ENCODE measurements around the gene SCAMP2. TPM values are rescaled to one million over a fixed set of nuclear protein-coding genes. Genes with fewer than 3 reads are reported as not detected.

The SCAMP2 gene
- total RNA-seq, 1 experiment from 2014 or later: 55.8 TPM

DNA sequence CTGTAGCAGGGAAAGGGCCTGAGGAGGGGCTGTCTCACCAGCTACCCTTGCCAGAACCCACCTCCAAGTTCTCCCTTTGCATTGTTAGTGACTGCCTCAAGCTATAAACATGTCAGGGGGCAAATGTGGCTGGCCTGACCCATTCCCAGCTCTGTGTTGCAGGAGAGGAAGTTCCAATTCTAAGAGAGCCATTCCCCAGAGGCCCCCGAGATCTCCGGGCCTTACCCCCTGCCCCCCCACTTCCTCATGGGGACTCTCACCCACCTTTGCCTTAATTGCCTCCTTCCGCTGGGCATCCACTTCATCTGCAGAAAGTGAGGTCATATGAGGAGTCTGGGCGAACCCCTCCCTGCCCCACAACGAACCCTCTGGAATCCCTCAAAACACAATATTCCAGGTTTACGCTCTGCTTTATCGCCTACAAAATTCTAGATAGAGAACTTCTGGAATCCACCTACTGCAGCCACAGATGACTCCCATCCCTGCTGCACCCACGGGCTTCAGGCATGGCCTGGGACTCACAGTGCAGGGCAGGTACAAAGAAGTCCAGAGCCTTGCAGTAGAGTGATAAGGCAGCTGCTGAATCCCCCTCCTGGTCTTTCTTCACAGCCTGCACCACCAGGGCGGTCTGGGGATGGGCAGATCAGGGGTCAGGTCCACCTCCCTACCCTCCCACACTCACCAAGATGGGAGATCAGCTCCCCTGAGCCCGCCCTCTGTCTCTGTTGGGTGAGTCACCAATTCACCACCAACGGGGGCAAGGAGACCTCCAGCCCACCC lies 34.2 kb downstream of the SCAMP2 start:
- peaks cover 2 to 8% of the 10 kb centered on the region in 2 experiments; a peak in 1 of 4 replicates for H3K36me3 ChIP-seq (ENCODE audit: control insufficient read depth in 1 of 2, insufficient read depth in 2 of 2, low read length in 2 of 2)
- peaks cover 6% of the 10 kb centered on the region; the same call in 1 of the 2 replicates for H3K79me2 ChIP-seq (ENCODE audit: insufficient read depth, low read length)
- no peak overlapping the region for H3K9ac ChIP-seq (ENCODE audit: low read length)
- H4K20me1 ChIP-seq (ENCODE audit: insufficient read depth): no peaks in the 10 kb centered on the region
- intact Hi-C loops (cut with micrococcal nuclease): no loop called here
- no peak overlapping the region for H2AFZ ChIP-seq (ENCODE audit: low read depth, low read length, poor library complexity, severe bottlenecking)
- no peak overlapping the region for H3K4me3 ChIP-seq (replicated peaks in 1 of 2; ENCODE audit: low read depth in 1 of 2, low read length in 2 of 2)
- no peak for ATAC-seq
- DNase-seq (ENCODE audit: low read depth, low spot score): no peak
- H3K27ac ChIP-seq (ENCODE audit: low read depth, low read length): no peak overlapping the region
- RAD21 ChIA-PET (ENCODE audit: low non-redundant PET in 1 of 2, low total read pairs in 2 of 2, uncharacterized antibody in 2 of 2, unreplicated experiment in 2 of 2): no interaction called here
- H3K27me3 ChIP-seq (ENCODE audit: insufficient read depth, low read length): no peaks in the 10 kb centered on the region
- H3K9me3 ChIP-seq (ENCODE audit: control insufficient read depth in 1 of 2, insufficient read depth in 1 of 2, low read depth in 1 of 2, low read length in 2 of 2): no peaks in the 10 kb centered on the region
- CTCF ChIA-PET: no interaction called here
- H3K4me1 ChIP-seq (ENCODE audit: control insufficient read depth in 1 of 2, insufficient read depth in 2 of 2, low read length in 2 of 2): peaks cover 9 to 23% of the 10 kb centered on the region in 2 experiments; a peak in 3 of 4 replicates
- no peaks in the 10 kb centered on the region for H3K9me2 ChIP-seq (ENCODE audit: insufficient read depth)
- no TSS peak for BruUV-seq (replicated peaks)
- TF ChIP-seq EGR1 (IDR thresholded peaks at IDR 0.05; ENCODE audit: low read depth) (no peak), ZFX (IDR thresholded peaks at IDR 0.05) (no peak), CEBPB (IDR thresholded peaks at IDR 0.05; ENCODE audit: low read depth) (no peak), FOSL1 (IDR thresholded peaks at IDR 0.05; ENCODE audit: low read depth) (no peak), SIN3A (IDR thresholded peaks at IDR 0.05; ENCODE audit: low read depth) (no peak)
- POLR2A ChIA-PET: no interaction called here
- H3K4me2 ChIP-seq (ENCODE audit: low read length): no peak overlapping the region

DNA sequence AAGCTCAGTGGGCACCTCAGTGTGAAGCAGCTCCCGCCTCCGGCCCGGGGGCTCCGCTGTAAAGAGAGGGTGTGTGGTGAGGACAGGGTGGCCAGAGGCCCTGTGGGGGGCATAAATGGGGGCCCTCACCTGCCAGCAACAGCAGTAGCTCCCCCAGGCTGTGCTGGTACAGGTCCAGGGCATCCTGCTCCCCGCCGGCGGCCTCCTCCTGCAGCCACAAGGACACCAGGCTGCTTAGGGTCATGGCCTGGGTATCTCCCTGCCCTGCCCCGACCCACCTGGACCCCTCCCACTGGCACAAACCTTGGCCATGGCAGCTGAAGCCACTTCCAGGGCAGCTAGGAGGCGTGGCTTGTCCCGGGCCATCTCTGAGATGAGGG lies 35.0 kb downstream of the SCAMP2 start:
- no TSS peak for BruUV-seq (replicated peaks)
- no peak overlapping the region for H3K4me2 ChIP-seq (ENCODE audit: low read length)
- no peaks in the 10 kb centered on the region for H3K9me2 ChIP-seq (ENCODE audit: insufficient read depth)
- no peak for TF ChIP-seq EZH2 (IDR thresholded peaks at IDR 0.05)
- TF ChIP-seq ZNF274 (IDR thresholded peaks at IDR 0.05; ENCODE audit: low read depth, low read length): no peak
- no peak for TF ChIP-seq FOSL1 (IDR thresholded peaks at IDR 0.05; ENCODE audit: low read depth)
- no peak for TF ChIP-seq REST (IDR thresholded peaks at IDR 0.05; ENCODE audit: low read depth)
- TF ChIP-seq CBX3 (IDR thresholded peaks at IDR 0.05; ENCODE audit: low read depth): no peak
- no peak for TF ChIP-seq YY1 (IDR thresholded peaks at IDR 0.05; ENCODE audit: extremely low read depth, insufficient replicate concordance, low read depth, low read length)
- TF ChIP-seq CEBPB (IDR thresholded peaks at IDR 0.05; ENCODE audit: low read depth): no peak
- H3K36me3 ChIP-seq (ENCODE audit: control insufficient read depth in 1 of 2, insufficient read depth in 2 of 2, low read length in 2 of 2): peaks cover 2 to 8% of the 10 kb centered on the region in 2 experiments; a peak in 1 of 4 replicates
- intact Hi-C loops (cut with micrococcal nuclease): no loop called here
- H2AFZ ChIP-seq (ENCODE audit: low read depth, low read length, poor library complexity, severe bottlenecking): no peak overlapping the region
- no peak overlapping the region for H3K27ac ChIP-seq (ENCODE audit: low read depth, low read length)
- ChIA-PET RAD21 (ENCODE audit: low non-redundant PET in 1 of 2, low total read pairs in 2 of 2, uncharacterized antibody in 2 of 2, unreplicated experiment in 2 of 2) (no interaction called here), CTCF (no interaction called here), POLR2A (no interaction called here)
- DNase-seq (ENCODE audit: low read depth, low spot score): no peak
- no peaks in the 10 kb centered on the region for H3K9me3 ChIP-seq (ENCODE audit: control insufficient read depth in 1 of 2, insufficient read depth in 1 of 2, low read depth in 1 of 2, low read length in 2 of 2)
- no peak overlapping the region for H3K9ac ChIP-seq (ENCODE audit: low read length)
- peaks cover 6% of the 10 kb centered on the region; the same call in 1 of the 2 replicates for H3K79me2 ChIP-seq (ENCODE audit: insufficient read depth, low read length)
- H3K27me3 ChIP-seq (ENCODE audit: insufficient read depth, low read length): no peaks in the 10 kb centered on the region
- H3K4me1 ChIP-seq (ENCODE audit: control insufficient read depth in 1 of 2, insufficient read depth in 2 of 2, low read length in 2 of 2): peaks cover 3 to 15% of the 10 kb centered on the region in 2 experiments; a peak in 3 of 4 replicates
- H4K20me1 ChIP-seq (ENCODE audit: insufficient read depth): no peaks in the 10 kb centered on the region
- no peak overlapping the region for H3K4me3 ChIP-seq (replicated peaks in 1 of 2; ENCODE audit: low read depth in 1 of 2, low read length in 2 of 2)
- ATAC-seq: no peak

Measured in HCT116 (cell line).